Peyer's patch (tissue), 4 donors: Measurements from ENCODE around the gene TTC28. TPM values are rescaled to one million over a fixed set of nuclear protein-coding genes. Genes with fewer than 3 reads are reported as not detected.

Experiments used
- DNase-seq, 3 donors: peaks; one replicate each; pipeline ENCODE4 v3.0.0-alpha.2; 2017 to 2019
- H3K27ac ChIP-seq, 4 donors: fragments of 200-600 bp; sonication (generic); one replicate each; pipeline ENCODE4 v1.5.1; 2016 to 2019
- H3K27me3 ChIP-seq, 2 donors: fragments of 200-600 bp; sonication (generic); one replicate each; pipeline ENCODE4 v1.5.1; 2019
- H3K36me3 ChIP-seq, 3 donors: fragments of 200-600 bp; sonication (generic); one replicate each; pipeline ENCODE4 v1.5.1; 2016 to 2019
- H3K4me1 ChIP-seq, 4 donors: fragments of 200-600 bp; sonication (generic); one replicate each; pipeline ENCODE4 v1.5.1; 2016 to 2019
- H3K4me3 ChIP-seq, 4 donors: fragments of 200-600 bp; sonication (generic); 1 replicate in 3 of 4; 2 replicates in 1 of 4; pipeline ENCODE4 v1.5.1; 2016 to 2019; ENCODE audit warnings: mild to moderate bottlenecking in 1 of 4
- H3K9me3 ChIP-seq, 4 donors: fragments of 200-600 bp; sonication (generic); one replicate each; pipeline ENCODE4 v1.5.1; 2016 to 2019; ENCODE audit warnings: mild to moderate bottlenecking in 1 of 4
- POLR2A ChIP-seq, 2 donors: fragments of 450-650 bp; IDR thresholded peaks; one replicate each; pipeline ENCODE4 v1.5.1; 2017; ENCODE audit warnings: antibody characterized with exemption in 2 of 2, mild to moderate bottlenecking in 2 of 2, moderate library complexity in 2 of 2
- total RNA-seq, 4 donors: library from RNA; depleted of rRNA; stranded (reverse); fragments of >200 nt; gene quantifications; one replicate each; pipeline ENCODE4 v1.1.0, GENCODE V29; 2016
- TF ChIP-seq, protein P1 (sequence below), 6 experiments: fragments of 450-650 bp in 4 of 6; fragments of 200-600 bp in 2 of 6; sonication (generic) in 1 of 6; IDR thresholded peaks; one replicate each; pipeline ENCODE4 v1.5.1; 2017 to 2019; ENCODE audit warnings: antibody characterized with exemption in 6 of 6, mild to moderate bottlenecking in 3 of 6, moderate library complexity in 1 of 6

The TTC28 gene
- total RNA-seq, 4 donors from 2014 or later = 9.1 to 46.4 (median 35.2) TPM

DNA sequence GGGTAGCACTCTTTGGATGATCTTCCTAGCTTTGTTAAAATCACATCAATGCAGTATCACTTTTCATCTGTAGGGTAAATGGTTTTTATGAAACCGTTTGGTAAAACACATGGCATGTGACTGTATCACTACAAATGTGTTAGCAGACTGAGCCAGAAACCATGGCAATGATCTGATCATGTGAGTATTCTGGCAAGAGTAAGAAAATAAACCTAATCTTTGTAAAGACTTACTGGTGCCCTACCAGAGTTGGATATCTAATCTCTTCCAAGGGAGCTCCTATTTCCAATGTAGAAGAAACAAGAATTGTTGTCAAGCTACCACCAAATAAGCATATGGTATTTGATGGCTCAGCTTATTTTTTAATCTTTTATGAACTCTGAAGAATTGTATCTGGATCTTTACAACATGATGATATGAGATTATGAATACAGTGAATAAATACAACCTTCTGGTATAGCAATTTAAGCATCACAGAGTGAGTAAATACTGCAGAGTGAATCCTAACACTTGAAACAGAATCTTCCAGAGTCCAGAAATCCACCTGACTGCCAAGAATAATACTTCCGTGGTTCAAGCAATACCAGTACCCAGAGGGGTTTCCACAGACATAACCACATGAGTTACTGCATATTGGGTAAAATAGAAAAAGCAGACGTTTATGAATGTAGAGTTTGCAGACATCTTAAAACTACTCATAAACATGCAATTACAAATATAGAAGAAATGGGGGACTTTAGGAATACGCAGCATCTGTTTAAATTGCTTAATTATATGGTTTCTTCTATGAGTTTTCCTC lies 238.8 kb downstream of the TTC28 start:
- H3K4me1 ChIP-seq = peaks cover 0 to 11% (median 0%) of the 10 kb centered on the region in 4 donors
- TF ChIP-seq, protein P1, sequence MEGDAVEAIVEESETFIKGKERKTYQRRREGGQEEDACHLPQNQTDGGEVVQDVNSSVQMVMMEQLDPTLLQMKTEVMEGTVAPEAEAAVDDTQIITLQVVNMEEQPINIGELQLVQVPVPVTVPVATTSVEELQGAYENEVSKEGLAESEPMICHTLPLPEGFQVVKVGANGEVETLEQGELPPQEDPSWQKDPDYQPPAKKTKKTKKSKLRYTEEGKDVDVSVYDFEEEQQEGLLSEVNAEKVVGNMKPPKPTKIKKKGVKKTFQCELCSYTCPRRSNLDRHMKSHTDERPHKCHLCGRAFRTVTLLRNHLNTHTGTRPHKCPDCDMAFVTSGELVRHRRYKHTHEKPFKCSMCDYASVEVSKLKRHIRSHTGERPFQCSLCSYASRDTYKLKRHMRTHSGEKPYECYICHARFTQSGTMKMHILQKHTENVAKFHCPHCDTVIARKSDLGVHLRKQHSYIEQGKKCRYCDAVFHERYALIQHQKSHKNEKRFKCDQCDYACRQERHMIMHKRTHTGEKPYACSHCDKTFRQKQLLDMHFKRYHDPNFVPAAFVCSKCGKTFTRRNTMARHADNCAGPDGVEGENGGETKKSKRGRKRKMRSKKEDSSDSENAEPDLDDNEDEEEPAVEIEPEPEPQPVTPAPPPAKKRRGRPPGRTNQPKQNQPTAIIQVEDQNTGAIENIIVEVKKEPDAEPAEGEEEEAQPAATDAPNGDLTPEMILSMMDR (IDR thresholded peaks at IDR 0.05) = no peak
- TF ChIP-seq POLR2A (IDR thresholded peaks at IDR 0.05) = no peak
- H3K27ac ChIP-seq = no peak overlapping the region
- no peak for DNase-seq
- H3K27me3 ChIP-seq = no peaks in the 10 kb centered on the region
- H3K4me3 ChIP-seq = peak overlapping the region in 1 of 4 donors; percentile 61
- no peaks in the 10 kb centered on the region for H3K9me3 ChIP-seq
- H3K36me3 ChIP-seq = no peaks in the 10 kb centered on the region

DNA sequence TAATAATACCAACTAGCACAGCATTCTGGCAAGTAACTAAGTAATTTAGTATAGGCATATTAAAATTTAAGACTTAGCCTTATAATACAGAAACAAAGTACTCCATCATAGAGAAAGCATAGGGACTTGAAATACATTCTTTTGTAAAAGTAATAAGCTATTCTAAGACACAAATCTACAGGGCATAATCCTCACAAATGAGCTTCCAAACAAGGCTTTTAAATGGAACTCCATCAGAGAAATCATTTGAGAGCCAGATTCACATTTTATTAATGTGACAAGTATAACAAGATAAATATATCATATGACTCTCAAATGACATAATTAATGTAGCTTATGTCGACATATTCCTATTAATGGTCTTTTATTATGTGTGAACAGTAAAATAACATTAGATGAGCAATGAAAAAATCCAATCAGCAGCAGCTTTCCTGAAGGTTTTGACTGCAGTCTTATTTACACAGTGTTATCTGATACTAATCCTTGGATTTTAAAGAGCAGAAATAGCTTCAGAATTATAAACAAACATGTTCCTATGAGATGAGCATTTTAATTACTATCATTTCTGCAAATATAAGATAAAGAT lies 241.4 kb downstream of the TTC28 start:
- no peak for DNase-seq
- H3K36me3 ChIP-seq = no peaks in the 10 kb centered on the region
- TF ChIP-seq, protein P1 (IDR thresholded peaks at IDR 0.05) = no peak
- no peak for TF ChIP-seq POLR2A (IDR thresholded peaks at IDR 0.05)
- H3K27ac ChIP-seq = no peak overlapping the region
- no peaks in the 10 kb centered on the region for H3K27me3 ChIP-seq
- H3K9me3 ChIP-seq = no peaks in the 10 kb centered on the region
- H3K4me1 ChIP-seq = peaks cover 0 to 11% (median 0%) of the 10 kb centered on the region in 4 donors
- H3K4me3 ChIP-seq = no peak overlapping the region

DNA sequence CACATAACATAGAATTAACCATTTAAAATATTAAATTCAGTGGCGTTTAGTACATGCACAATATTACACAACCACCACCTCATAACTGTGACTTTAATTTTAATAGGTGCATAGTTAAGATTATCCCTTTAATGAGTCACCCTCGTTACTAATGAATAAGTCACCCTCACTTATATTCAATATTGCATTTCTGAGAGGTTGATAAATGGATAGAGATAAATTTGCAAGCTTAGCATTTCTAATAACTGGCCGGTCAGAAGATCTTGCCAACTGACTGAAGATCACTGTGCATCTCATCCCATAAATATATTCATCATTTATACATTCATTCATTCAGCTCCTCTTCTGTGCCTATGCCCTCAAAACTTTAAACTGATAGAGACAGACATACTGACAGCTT lies 243.7 kb downstream of the TTC28 start:
- Histone ChIP-seq H3K9me3 (no peaks in the 10 kb centered on the region), H3K27me3 (no peaks in the 10 kb centered on the region), H3K4me3 (no peak overlapping the region), H3K27ac (no peak overlapping the region), H3K36me3 (no peaks in the 10 kb centered on the region), H3K4me1 (peaks cover 0 to 5% (median 0%) of the 10 kb centered on the region in 4 donors)
- DNase-seq = no peak
- TF ChIP-seq, protein P1 (IDR thresholded peaks at IDR 0.05) = no peak
- TF ChIP-seq POLR2A (IDR thresholded peaks at IDR 0.05) = no peak

DNA sequence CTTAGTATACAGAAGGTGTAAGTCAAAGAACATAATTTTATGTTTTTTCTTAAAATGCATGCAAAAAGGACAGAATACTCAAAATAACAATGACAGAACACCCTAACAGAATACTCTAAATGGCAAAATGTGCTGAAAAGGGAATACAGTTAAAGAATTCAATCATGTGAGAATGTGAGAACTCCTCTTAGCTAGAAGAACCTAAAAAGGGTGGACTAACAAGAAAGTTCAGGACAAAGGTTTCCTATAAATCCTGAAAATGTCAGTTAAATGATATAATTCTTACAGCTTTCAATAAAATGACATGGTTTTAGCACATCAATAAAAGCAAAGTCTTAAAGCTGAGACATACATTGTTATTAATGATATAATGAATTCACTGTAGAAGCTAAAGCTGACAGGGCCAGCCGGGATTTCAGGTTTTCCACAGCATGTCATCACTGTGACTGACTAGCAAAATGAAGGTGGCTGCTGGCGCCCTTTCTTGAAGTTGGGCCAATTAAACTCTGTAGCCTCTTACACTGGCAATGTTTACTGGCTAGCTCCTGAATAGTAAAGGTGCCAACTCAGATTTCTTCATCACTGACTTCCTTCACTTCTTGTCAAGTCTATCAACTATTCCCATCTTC lies 244.4 kb downstream of the TTC28 start:
- Histone ChIP-seq H3K36me3 (no peaks in the 10 kb centered on the region), H3K9me3 (no peaks in the 10 kb centered on the region), H3K4me3 (no peak overlapping the region), H3K27ac (no peak overlapping the region), H3K27me3 (no peaks in the 10 kb centered on the region), H3K4me1 (no peaks in the 10 kb centered on the region)
- no peak for TF ChIP-seq POLR2A (IDR thresholded peaks at IDR 0.05)
- no peak for DNase-seq

DNA sequence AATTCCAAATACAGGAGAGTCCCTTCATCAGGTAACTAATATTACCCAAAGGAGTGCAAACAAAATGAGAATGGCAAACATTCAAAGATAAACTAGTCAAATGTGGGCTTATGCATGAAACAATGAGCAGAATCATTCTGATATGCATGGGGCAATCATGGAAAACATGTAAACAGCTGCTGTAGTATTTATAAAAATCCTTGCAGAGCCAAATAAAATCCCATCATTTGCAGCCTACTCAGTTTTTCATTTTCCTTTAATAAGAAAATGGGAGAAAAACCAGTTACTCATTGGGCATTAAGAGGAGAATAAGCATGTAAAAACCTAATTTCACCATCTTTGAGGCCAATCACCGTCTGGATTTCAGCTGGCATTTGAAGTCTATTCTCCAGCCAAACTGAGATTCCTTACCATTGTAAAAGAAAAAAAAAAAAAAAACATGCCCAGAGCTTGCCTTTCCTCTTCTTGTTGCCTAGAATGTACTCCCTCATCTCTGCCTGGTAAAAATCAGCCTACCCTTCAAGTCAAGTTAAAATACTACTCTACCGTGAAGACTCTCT lies 249.1 kb downstream of the TTC28 start:
- H3K4me3 ChIP-seq = no peak overlapping the region
- H3K9me3 ChIP-seq = no peaks in the 10 kb centered on the region
- no peaks in the 10 kb centered on the region for H3K4me1 ChIP-seq
- H3K36me3 ChIP-seq = no peaks in the 10 kb centered on the region
- no peak for DNase-seq
- no peaks in the 10 kb centered on the region for H3K27me3 ChIP-seq
- no peak for TF ChIP-seq POLR2A (IDR thresholded peaks at IDR 0.05)
- TF ChIP-seq, protein P1 (IDR thresholded peaks at IDR 0.05) = no peak
- H3K27ac ChIP-seq = no peak overlapping the region

DNA sequence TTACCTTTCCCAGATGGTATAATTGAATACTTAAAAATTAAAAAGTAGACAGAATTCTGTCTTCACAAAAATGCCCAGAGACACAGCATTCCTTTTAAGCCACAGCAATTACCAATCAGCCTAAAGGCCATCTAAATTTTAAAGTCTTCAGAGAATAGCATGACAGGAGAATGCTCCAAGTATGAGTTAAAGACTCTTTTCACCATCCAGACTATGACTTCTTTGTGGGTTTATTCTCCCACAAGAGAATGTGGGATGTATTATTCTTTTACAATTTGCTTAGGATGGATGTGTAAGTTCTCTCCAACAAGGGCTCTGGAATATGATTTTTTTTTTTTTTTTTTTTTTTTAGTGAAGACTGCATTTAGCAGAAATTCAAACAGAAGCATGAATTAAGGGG lies 249.9 kb downstream of the TTC28 start:
- no peaks in the 10 kb centered on the region for H3K9me3 ChIP-seq
- no peaks in the 10 kb centered on the region for H3K27me3 ChIP-seq
- no peak overlapping the region for H3K27ac ChIP-seq
- H3K4me1 ChIP-seq = no peaks in the 10 kb centered on the region
- no peak for TF ChIP-seq POLR2A (IDR thresholded peaks at IDR 0.05)
- TF ChIP-seq, protein P1 (IDR thresholded peaks at IDR 0.05) = no peak
- DNase-seq = no peak
- H3K4me3 ChIP-seq = no peak overlapping the region
- H3K36me3 ChIP-seq = no peaks in the 10 kb centered on the region
